GM21423 (cell line): ENCODE measurements around the gene SLC46A2.

Experiments
- ATAC-seq: cut with Tn5 transposase; IDR thresholded peaks from one replicate; pipeline ENCODE4 v1.9.1; 2021; ENCODE audit warnings: mild to moderate bottlenecking, moderate library complexity; ENCODE audit not compliant: unreplicated experiment

Gene SLC46A2, protein sequence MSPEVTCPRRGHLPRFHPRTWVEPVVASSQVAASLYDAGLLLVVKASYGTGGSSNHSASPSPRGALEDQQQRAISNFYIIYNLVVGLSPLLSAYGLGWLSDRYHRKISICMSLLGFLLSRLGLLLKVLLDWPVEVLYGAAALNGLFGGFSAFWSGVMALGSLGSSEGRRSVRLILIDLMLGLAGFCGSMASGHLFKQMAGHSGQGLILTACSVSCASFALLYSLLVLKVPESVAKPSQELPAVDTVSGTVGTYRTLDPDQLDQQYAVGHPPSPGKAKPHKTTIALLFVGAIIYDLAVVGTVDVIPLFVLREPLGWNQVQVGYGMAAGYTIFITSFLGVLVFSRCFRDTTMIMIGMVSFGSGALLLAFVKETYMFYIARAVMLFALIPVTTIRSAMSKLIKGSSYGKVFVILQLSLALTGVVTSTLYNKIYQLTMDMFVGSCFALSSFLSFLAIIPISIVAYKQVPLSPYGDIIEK

DNA sequence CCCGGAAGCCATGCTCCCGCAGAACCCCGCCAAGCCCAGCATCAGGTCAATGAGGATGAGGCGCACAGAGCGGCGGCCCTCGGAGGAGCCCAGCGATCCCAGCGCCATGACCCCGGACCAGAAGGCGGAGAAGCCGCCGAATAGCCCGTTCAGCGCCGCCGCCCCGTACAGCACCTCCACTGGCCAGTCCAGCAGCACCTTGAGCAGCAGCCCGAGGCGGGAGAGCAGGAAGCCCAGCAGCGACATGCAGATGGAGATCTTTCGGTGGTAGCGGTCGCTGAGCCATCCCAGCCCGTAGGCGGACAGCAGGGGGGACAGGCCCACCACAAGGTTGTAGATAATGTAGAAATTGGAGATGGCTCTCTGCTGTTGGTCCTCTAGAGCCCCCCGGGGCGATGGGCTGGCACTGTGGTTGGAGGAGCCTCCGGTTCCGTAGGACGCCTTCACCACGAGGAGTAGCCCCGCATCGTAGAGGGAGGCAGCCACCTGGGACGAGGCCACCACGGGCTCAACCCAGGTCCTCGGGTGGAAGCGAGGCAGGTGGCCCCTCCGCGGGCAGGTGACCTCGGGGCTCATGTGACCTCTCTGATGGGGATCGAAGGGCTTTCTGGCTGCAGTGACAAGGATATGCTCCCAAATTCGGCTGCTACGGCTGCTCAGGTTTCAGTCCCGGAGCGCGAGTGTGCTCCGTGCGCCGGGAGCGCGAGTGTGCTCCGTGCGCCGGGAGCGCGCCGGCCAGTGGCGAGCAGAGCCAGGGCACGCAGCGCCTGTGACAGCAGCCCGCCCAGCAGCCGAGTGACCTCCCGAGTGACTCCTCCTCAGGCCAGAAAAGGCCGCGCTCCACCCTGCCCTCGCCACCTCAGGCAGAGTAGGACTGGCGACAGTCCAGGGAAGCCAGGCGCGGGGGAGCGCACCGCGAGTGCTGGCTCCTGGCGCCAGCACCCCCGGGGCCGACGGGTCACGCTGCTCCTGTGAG, at the start of gene SLC46A2:
SLC46A2 (minus strand) TSS at position 771 of the 976 bp plus-strand sequence; CDS start at position 576, 195 bp downstream.
- no peak for ATAC-seq

DNA sequence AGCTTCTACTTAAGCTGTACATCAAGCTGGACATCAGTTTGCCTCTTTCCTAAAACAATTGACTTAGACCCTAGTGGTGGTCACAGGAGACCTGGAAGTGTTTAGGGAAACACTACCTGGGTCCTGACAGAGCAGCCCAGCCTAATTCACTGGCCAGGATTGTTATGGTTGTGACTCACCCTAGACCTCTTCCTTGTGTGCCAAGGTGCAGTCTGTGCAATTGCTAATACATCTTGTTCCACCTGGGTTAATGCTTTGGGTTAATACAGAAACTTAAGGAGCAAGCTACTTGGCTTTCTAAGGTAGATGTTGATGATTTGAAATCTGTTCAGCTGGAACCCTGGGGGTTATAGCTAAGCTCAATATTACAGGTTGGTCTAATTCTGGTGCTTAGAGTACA, 48.7 kb upstream of the SLC46A2 start:
- ATAC-seq, result no peak

DNA sequence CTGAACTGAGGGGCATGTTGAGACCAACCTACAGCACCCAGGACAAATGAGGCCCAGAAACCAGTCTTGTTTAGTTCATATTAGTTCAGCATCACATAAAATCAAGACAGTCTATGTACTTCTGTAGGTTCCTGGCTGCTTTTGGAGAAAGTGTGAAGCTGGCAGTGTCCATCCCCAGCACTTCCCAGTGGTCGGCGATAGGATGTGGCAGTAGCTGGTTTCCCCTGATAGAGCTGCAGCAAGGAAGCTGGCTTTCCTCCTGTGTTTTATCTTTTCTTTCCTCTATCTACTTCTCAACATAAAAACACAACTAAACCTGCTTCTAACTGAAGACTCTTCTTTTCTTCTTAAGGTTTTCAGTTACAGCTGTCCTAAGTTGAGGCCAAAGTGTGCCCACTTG, 43.0 kb upstream of the SLC46A2 start:
- no peak for ATAC-seq

DNA sequence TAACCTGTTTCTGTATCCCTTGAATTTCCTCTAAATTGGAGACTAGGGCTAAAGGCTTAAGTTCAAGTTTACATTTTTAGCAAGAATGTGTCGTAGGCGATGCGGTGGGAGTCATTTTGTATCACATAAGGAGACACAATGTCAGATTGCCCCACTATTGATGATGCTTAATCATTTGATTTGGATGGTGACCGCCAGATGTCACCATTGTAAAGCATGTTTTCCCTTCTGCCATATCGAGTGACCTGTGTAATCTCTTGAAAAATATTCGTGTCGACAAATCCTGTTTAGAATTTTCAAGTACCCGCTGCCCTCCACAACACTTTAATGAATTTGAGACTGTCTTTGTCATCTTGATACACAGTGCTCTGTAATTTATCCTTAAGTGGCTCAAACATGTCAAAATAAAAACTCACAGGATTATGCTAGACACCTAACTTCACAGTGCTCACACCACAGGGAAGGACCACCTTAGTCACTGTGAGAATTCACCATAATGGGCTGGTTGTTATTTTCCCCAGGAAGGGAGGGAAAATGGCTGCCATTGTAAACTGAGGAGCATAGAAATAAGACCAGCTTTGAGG, 34.5 kb upstream of the SLC46A2 start:
- ATAC-seq, result no peak

DNA sequence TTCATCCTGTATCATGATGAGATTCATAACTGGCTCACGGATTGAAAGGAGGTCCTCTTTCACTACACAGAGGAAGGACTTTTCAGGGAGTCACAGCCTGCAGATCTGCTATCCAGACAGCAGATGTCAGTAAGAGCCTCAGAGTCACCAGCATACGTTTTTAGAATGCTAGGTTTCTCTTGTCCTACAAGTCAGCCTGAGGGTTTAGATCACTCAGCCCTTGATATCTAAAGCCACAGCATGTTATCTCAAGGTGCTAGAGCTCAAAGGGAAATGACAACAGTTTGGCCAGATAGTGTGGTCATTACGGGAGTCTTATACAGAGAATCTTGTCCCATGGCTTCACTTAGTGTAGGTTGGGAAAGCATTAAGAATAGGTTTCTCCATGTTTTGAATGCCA, 30.9 kb upstream of the SLC46A2 start:
- ATAC-seq, result no peak

DNA sequence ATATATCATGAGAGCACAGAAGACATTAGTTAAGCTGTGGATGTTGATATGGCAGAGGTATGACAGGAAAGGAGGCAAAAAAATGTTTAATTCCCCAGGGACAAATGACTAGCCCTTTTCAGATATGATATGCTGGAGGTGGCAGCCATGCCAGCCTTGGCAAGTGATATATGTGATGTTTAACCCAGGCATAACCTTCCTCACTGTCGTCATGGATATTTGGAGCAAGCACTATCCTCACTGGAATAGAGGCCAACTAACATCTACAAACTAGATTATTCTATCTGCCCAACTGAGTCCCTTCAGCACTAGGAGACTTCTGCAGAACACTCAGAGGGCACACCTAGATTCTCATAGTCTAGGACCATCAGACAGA, 27.3 kb upstream of the SLC46A2 start:
- ATAC-seq, result no peak

DNA sequence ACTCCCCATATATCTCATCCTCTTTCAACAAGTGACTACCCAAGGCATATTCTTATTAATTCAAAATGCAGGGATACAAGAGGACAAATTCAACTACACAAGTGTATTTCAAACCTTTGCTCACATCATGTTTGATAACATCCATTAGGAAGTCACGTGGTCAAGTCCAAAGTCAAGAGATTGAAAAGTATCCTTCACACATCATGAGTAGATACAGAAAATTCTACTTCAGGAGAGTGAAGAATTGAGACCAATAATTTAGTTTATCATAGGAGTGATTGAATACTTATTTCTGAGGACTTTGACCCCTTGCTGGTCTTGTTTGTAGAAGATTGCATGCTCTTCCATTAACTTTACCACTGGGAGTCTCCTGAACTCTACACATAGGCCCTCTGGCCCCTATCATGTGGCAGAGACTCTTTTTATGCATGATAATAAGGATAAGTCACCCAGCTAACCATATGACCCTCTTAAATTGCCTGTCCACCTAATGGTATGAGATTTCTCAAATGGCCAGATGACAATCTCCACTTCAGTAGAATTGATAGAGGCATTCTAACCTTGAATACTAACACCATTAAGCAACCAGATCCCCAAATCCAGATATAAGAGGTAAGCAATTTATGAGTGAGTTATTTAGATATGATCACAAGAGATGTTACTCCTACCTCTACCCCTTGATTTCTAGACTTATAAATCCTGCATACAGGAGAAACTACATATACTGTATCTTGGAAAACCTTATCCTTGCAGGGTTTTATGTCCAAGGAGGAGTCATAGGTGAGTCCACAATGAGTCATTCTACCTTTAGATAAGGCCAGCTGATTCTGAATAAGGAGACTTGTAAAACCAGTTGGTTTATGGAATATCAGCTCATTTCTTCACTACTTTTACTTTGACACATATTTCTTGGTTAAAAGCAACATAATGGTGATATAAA, 26.6 kb upstream of the SLC46A2 start:
- no peak for ATAC-seq

DNA sequence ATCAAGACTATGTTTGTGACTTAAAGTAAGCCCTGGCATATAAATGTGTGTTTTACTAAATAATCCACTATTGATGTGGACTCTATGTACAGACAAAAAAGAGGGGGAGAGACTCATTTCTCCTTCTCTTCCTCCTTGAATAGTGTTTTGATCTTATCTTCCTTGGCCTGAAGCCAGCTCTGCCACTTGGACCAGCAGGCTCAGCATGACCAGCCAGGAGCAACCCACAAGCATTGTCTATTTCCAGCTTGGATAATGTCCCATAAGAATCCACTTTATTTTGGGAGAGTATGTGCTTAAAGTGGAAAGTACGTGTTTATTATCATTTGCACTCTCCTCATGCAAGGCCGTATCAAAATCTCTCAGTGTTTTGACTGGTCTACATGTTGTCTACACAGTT, 23.8 kb upstream of the SLC46A2 start:
- ATAC-seq, result no peak

DNA sequence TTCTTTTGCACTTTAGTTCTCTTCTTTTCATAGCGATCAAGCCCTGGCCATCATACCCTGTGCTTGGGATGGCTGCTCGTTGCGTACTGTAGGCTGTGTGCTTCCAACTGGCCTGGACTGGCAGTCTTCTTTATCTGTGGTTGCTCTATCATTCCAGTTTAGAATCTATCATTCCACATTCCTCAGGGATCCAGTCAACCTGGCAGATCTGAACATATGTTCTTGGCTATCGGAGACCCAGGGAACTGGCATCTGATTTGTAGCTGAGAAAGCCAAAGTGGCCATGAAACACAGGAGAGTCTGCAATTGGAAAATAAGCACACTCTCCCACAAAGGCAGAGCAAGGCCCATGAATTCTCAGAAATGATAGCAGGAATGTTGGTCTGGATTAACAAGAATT, 22.6 kb upstream of the SLC46A2 start:
- ATAC-seq, result no peak

DNA sequence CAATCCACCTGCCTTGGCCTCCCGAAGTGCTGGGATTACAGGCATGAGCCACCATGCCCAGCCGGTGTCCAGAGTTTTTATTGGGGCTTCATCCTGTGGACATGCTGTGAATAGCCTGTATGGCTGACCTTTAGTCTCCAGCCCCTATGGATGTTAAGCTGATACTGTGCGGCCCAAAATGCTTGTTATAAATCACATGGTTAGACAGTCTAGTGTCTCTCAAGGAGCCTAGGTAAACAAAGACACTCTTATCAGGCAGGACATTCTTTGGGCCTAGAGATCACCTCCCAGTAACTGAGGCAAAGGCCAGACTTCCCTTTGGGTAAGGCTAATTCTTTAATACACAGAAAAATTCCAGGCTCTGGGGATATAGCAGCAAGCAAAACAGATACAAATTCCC, 22.0 kb upstream of the SLC46A2 start:
- no peak for ATAC-seq

DNA sequence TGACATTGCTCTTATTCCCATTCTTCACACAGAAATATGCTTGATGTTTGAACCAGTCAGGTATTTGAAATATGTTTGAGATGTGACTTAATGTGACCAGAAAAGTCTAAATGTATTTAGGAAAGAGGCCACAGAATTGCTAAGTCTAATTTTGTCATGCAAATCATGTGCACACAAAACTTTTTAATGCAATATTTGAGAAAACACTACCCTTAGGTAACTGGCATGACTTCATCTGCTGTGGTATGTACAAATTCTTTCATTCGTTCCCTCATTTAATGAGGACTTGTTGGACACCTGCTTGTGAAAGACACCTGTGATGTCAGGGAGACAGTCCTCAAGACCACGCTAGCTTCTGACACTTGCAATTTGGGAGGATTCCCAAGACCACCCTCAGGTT, 21.1 kb upstream of the SLC46A2 start:
- no peak for ATAC-seq

DNA sequence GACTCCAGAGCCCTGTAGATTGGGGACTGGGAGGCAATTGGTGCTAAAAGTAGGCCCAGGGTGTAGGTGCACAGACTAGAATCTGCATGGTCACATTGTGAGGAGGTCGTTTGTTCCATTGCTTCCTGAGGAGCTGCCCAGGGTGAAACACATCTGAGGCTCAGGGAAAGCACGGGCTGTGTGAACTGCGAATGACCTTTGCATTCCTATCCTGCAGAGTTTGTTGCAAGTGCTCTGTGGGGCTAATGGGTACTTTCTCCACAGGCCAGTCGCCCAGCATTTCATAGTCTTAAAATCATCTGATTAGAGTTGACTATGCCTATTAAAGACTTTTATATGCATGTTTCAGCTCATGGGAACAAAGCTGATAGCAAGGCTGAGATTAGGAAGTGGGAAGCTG, 14.4 kb upstream of the SLC46A2 start:
- no peak for ATAC-seq

DNA sequence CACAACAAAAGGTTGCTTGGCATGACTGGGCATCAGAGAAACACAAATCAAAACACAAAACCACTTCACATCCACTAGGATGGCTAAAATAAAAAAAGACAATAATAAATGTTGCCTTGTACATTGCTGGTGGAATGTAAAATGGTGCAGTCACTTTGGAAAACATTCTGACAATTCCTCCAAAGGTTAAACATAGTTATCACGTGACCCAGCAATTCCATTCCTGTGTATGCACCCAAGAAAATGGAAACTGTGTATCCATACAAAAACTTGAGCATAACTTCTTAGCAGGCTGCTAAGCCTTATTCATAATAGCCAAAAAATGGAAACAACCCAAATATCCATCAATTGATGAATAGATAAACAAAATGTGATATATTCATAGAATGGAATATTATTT, 10.2 kb upstream of the SLC46A2 start:
- ATAC-seq, result no peak

DNA sequence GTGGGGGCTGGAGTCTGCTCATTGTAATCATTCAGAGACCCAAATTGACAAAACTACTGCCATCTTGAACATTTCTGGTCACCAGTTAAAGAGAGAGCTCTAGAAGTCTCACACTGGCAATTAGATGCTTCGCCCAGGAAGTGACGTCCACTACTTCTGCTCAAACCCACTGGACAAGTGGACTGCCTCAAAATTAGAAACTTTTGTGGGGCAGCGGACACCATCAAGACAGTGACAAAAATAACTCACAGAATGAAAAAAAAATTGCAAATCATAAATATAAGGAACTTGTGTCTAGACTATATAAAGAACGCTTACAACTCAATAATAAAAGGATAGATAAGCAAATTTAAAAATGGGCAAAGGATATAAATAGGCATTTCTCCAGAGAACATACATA, 9.8 kb upstream of the SLC46A2 start:
- no peak for ATAC-seq

DNA sequence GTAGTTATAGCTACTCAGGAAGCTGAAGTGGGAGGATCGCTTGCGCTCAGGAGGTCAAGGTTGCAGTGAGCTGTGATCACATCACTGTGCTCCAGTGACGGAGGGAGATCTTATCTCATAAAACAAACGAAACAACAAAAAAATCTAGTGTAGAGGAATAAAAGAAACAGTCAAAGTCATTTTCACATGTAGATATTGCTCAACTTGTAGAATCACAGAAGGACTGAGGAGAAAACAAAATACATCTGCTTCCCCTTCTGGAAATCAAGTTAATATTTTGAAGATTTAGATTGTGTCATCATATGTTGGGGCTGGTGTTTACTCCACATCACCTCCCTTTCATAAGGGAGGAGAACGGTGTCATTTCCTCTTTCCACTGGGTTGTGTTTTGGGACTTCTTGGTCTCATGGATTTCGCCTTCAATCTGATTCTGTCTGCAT, 8.2 kb upstream of the SLC46A2 start:
- no peak for ATAC-seq

DNA sequence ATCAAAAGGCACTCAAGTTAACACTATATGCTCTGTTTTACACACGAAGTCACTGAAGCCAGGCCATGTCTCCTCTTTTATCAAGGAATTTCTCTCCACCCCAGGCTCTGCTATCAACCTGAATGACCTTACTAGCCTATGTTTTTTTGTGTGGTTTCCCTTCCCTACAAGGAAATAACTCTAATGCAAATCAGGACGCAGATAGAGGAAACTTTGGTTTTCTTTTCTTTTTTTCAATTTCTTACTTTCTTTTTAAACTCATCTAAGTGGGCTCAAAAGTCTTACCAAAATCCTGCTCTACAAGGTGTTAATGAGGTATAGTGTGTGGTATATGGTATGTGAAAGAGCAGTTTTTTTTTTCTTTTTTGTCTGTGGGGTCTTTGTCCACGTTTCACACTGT, 5.5 kb upstream of the SLC46A2 start:
- ATAC-seq, result no peak

DNA sequence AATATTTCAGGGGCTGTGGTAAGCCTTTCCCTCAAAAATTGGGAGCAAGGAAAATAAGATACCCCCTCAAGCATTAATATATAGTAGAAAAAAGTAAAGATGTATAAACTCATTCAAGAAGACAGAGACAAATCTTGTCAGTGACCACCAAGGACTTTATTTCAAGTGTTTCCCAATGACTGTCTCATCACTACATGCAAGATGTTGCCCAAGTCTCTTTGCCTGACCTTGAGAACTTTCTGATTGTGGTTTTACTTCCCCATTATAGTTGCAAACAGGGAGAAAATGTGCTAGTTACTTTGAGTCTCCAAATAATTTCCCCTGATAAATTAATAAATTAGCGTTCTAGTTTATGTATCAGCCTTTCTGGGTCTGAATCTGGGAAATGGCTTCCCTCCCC, 4.0 kb upstream of the SLC46A2 start:
- no peak for ATAC-seq

DNA sequence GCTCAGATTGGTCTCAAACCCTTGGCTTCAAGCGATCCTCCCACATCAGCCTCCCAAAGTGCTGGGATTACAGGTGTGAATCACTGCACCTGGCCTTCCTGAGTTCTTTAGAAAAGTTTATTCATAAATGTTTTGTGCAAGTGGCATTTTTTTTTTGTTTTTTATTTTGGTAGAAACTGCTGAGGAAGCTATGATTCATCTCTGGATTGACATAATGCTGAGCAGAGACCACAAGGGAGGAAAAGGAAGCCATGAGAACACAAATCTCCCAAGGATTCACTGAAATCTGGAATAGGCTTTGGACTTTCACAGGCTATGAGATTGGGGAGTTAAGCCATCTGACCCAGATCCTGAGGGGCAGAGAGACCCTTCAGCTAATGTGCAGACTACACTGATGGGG, 3.4 kb upstream of the SLC46A2 start:
- no peak for ATAC-seq

DNA sequence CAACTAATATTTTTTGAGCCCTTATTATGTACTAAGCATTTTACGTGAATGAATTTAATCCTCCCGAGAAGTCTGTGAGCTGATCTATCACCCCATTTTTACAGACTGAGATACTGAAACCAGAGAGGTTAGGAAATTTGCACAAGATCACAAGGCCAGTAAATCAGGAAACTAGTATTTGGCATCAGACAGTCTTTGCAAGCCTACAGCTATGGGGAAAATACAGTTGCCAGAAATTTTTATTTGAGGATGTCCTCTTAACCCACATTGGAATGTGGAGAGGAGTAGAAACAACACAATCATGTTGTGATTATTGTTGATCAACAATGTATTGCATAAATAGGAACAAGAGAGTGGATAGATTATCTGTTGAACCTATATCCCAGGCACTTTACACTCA, 2.3 kb upstream of the SLC46A2 start:
- ATAC-seq, result no peak

DNA sequence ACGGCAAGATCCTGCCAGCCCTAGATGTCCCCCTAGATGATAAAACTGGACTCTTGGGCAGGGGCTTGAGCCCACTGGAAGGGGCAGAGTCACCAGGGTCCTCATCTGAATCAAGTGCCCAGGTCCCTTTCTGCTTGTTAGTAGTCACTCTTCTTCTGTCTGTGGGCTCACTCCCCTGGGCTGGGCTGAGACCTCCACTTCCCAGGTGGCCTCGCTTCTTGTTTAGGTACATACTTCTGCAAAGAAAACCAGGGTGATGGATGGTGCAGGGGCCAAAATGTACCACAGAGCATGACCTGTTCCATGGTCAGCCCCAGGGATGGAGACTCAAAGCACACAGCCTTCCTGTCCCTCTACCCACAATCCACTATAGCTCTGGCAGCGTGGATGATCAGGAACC, 845 bp upstream of the SLC46A2 start:
- no peak for ATAC-seq
